Measurements from ENCODE around the gene APOBR. TPM values are rescaled to one million over a fixed set of nuclear protein-coding genes. Genes with fewer than 3 reads are reported as not detected.
A peak's percentile ranks its signal among the peaks of the same experiment; 100 is the strongest.

The APOBR gene
- total and polyA plus RNA-seq, 8 donors, result 0.83 to 86.9 (median 1.1) TPM; not detected in 2

DNA sequence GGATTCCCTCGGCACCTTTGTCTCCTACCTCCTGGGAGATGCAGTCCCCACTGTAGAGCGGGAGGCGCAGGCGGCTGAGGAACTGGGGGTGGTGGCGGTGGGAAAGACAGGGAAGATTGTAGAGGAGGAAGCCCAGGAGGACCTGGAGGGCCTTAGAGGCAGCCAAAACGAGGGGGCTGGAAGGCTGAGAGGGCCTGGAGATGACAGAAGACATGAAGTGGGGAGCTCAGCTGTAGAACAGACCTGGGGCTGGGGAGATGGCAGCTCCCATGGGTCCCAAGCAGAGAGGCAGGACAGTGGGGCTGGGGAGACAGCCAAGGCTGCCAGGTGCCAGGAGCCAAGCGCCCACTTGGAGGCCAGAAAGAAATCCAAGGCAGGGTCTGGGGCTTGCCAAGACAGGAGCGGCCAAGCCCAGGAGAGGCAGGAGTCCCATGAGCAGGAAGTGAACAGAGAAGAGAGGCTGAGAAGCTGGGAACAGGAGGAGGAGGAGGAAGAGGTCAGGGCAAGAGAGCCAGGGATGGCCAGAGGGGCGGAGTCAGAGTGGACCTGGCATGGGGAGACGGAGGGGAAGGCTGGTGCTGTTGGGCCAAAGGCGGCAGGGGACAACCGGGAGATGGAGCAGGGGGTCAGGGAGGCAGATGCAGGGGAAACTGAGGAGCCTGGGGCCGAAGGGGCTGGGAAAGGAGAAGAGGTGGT, 803 bp downstream of the APOBR start:
- no peak for DNase-seq
- Histone ChIP-seq H3K27me3 (no peaks in the 10 kb centered on the region), H3K4me1 (peaks cover 12 to 37% (median 14%) of the 10 kb centered on the region in 4 donors), H3K36me3 (peaks cover 0 to 7% (median 0%) of the 10 kb centered on the region in 4 donors), H3K9me3 (no peaks in the 10 kb centered on the region), H3K4me3 (peak overlapping the region in 3 of 4 donors; percentile 25 to 39 (median 38)), H3K27ac (peak overlapping the region; percentile 37 to 92 (median 70))
- intact Hi-C loops (cut with DNase I; ENCODE audit: low total_unique reads), result no loop called here
- 73 to 83% (median 76%) methylated on average over 13 of the region's 13 CpGs for WGBS, 5 donors
- TF ChIP-seq POLR2AphosphoS5 (IDR thresholded peaks at IDR 0.05), result no peak
- TF ChIP-seq, protein P1, sequence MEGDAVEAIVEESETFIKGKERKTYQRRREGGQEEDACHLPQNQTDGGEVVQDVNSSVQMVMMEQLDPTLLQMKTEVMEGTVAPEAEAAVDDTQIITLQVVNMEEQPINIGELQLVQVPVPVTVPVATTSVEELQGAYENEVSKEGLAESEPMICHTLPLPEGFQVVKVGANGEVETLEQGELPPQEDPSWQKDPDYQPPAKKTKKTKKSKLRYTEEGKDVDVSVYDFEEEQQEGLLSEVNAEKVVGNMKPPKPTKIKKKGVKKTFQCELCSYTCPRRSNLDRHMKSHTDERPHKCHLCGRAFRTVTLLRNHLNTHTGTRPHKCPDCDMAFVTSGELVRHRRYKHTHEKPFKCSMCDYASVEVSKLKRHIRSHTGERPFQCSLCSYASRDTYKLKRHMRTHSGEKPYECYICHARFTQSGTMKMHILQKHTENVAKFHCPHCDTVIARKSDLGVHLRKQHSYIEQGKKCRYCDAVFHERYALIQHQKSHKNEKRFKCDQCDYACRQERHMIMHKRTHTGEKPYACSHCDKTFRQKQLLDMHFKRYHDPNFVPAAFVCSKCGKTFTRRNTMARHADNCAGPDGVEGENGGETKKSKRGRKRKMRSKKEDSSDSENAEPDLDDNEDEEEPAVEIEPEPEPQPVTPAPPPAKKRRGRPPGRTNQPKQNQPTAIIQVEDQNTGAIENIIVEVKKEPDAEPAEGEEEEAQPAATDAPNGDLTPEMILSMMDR (IDR thresholded peaks at IDR 0.05), result no peak
- TF ChIP-seq EP300 (IDR thresholded peaks at IDR 0.05), result no peak
- no peak for TF ChIP-seq POLR2A (IDR thresholded peaks at IDR 0.05)

DNA sequence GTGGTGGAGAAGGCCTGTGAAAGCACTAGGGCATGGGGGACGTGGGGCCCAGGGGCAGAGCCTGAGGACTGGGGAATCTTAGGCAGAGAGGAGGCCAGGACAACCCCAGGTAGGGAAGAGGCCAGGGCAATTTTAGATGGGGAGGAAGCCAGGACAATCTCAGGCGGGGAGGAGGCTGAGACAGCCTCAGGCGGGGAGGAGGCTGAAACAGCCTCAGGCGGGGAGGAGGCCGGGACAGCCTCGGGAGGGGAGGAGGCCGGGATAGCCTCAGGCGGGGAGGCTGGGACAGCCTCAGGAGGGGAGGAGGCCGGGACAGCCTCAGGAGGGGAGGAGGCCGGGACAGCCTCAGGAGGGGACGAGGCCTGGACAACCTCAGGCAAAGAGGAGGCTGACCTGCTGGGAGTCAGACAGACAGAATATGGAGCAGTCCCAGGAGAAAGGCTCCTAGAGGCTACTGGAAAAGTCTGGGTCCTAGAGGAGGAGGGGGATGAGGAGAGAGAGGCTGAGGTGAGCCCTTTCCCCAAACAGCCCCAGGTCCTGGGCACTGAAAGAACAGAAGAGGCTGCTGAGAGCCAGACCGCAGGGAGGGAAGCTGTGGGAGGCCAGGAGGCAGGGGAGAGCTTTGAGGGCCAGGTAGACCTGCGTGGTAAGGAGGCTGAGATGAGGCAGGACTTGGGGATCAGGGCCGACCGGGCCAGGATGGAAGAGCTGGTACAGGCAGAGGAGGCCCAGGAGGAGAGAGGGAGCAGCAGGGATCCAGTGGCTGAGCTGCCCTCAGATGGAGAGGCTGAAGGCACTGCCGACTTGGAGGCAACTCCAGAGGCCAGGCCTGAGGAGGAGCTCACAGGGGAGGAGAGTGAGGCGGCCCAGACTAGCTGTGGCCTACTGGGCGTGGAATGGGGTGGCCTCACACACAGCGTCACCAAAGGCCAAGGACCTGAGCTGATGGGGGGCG, 1.6 kb downstream of the APOBR start:
- Histone ChIP-seq H3K4me3 (peak overlapping the region in 2 of 4 donors; percentile 38 to 39), H3K9me3 (no peaks in the 10 kb centered on the region), H3K36me3 (peaks cover 0 to 7% (median 0%) of the 10 kb centered on the region in 4 donors), H3K27ac (peak overlapping the region in 4 of 5 donors; percentile 58 to 92 (median 80)), H3K27me3 (no peaks in the 10 kb centered on the region), H3K4me1 (peaks cover 5 to 29% (median 9%) of the 10 kb centered on the region in 4 donors)
- intact Hi-C loops (cut with DNase I; ENCODE audit: low total_unique reads), result no loop called here
- WGBS, 5 donors, result 83 to 93% (median 88%) methylated on average over 19 to 20 of the region's 20 CpGs
- TF ChIP-seq EP300 (IDR thresholded peaks at IDR 0.05) (no peak), POLR2A (IDR thresholded peaks at IDR 0.05) (no peak), POLR2AphosphoS5 (IDR thresholded peaks at IDR 0.05) (no peak)
- TF ChIP-seq, protein P1 (IDR thresholded peaks at IDR 0.05), result no peak
- no peak for DNase-seq

DNA sequence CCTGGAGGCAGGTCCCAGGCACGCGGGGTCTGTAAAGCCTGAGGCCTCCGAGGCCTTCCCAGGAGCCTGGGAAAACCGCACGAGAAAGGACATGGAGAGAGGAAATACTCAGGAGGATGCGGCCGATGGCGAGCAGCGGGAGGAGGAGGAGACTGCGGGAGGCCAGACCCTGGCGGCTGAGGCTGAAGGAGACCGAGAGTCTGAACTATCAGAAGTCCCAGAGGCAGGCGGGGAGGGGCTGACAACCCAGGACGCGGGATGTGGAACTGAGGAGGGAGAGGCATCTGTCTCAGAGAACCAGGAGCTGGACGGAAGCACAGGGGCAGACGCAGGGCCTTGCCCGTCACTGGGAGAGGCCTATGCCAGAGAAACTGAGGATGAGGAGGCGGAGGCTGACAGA, 2.4 kb downstream of the APOBR start:
- intact Hi-C loops (cut with DNase I; ENCODE audit: low total_unique reads), result no loop called here

More for the DNA sequence above, 2.4 kb downstream of the APOBR start:
- H3K9me3 ChIP-seq, result no peaks in the 10 kb centered on the region
- H3K27me3 ChIP-seq, result no peaks in the 10 kb centered on the region
- peaks cover 0 to 7% (median 0%) of the 10 kb centered on the region in 4 donors for H3K36me3 ChIP-seq
- DNase-seq, result no peak
- WGBS, 5 donors, result 75 to 84% (median 84%) methylated on average over 19 of the region's 19 CpGs
- TF ChIP-seq POLR2A (IDR thresholded peaks at IDR 0.05) (no peak), EP300 (IDR thresholded peaks at IDR 0.05) (no peak), POLR2AphosphoS5 (IDR thresholded peaks at IDR 0.05) (no peak)
- TF ChIP-seq, protein P1 (IDR thresholded peaks at IDR 0.05), result no peak
- H3K27ac ChIP-seq, result no peak overlapping the region
- peaks cover 0 to 28% (median 7%) of the 10 kb centered on the region in 4 donors for H3K4me1 ChIP-seq
- H3K4me3 ChIP-seq, result no peak overlapping the region
